ENCODE measurements around the gene NFATC3. TPM values are rescaled to one million over a fixed set of nuclear protein-coding genes. Genes with fewer than 3 reads are reported as not detected.

Gene NFATC3
- total and polyA plus RNA-seq, 2 of the 8 experiments (the other 6 are each of a cell fraction or from before 2014, with no cell fraction given) = 17.6 to 34.5 TPM

DNA sequence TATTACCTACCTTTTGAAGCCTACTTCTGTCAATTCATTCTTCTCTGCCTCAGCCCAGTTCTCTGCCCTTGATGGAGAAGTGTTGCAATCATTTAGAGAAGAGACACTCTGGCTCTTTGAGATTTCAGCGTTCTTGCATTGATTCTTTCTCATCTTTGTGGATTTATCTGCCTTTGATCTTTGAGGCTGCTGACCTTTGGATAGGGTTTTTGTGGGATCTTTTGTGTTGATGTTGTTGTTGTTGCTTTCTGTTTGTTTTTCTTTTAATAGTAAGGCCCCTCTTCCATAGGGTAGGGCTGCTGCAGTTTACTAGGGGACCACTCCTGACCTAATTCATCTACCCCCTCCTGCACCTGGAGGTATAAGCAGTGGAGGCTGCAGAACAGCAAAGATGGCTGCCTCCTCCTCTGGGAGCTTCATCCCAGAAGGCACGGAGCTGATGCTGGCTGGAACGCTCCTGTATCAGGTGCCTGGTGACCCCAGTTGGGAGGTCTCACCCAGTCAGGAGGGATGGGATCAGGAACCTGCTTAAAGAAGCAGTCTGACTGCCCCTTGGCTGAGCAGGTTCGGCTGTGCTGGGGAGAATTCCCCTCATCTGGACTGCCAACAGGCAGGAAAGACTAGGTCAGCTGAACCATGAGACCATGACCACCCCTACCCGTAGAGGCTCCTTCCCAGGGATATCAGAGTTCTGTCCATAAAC, 28.0 kb downstream of the NFATC3 start (continued):
- TF ChIP-seq CHD7 (IDR thresholded peaks at IDR 0.05; ENCODE audit: insufficient replicate concordance, low read length) (no peak), SIX5 (IDR thresholded peaks at IDR 0.05; ENCODE audit: low read depth, low read length) (no peak)

Measured in H1 (cell line).